Glutamatergic neuron (in vitro differentiated cells): ENCODE data around the gene PRELP. TPM values are rescaled to one million over a fixed set of nuclear protein-coding genes. Genes with fewer than 3 reads are reported as not detected.

Experiments
- DNase-seq: peaks from one replicate; pipeline ENCODE4 v3.0.0; 2022
- H3K27ac Mint-ChIP-seq: one replicate; pipeline ENCODE4 v1.8.0; 2020; ENCODE audit warnings: mild to moderate bottlenecking, mixed read lengths, inconsistent platforms; ENCODE audit not compliant: unreplicated experiment
- H3K27me3 Mint-ChIP-seq: one replicate; pipeline ENCODE4 v1.8.0; 2020; ENCODE audit warnings: mild to moderate bottlenecking, moderate library complexity, mixed read lengths, inconsistent platforms; ENCODE audit not compliant: unreplicated experiment
- H3K36me3 Mint-ChIP-seq: one replicate; pipeline ENCODE4 v1.8.0; 2020; ENCODE audit warnings: mild to moderate bottlenecking, mixed read lengths, inconsistent platforms; ENCODE audit not compliant: unreplicated experiment
- H3K4me1 Mint-ChIP-seq: one replicate; pipeline ENCODE4 v1.8.0; 2020; ENCODE audit warnings: mild to moderate bottlenecking, low read depth, mixed read lengths, inconsistent platforms; ENCODE audit not compliant: unreplicated experiment
- H3K4me3 Mint-ChIP-seq: one replicate; pipeline ENCODE4 v1.8.0; 2020; ENCODE audit warnings: mild to moderate bottlenecking, mixed read lengths, inconsistent platforms; ENCODE audit not compliant: unreplicated experiment
- H3K9me3 Mint-ChIP-seq: one replicate; pipeline ENCODE4 v1.8.0; 2020; ENCODE audit warnings: mild to moderate bottlenecking, moderate library complexity, mixed read lengths, inconsistent platforms; ENCODE audit not compliant: unreplicated experiment
- total RNA-seq: library from RNA; stranded (reverse); fragmentation: NEBNext Ultra II Directional; extraction: Animal tissue kit (Norgen Biotek cat#: 25700); gene quantifications from one replicate; pipeline ENCODE4 v1.2.1, GENCODE V29; 2021; ENCODE audit not compliant: unreplicated experiment
- TF ChIP-seq, protein P1 (sequence below): fragments of 200-600 bp; sonication (generic); IDR thresholded peaks from one replicate; pipeline ENCODE4 v1.5.0; 2021; ENCODE audit not compliant: partially characterized antibody, unreplicated experiment

PRELP gene
- total RNA-seq, 1 donor from 2014 or later: not detected

DNA sequence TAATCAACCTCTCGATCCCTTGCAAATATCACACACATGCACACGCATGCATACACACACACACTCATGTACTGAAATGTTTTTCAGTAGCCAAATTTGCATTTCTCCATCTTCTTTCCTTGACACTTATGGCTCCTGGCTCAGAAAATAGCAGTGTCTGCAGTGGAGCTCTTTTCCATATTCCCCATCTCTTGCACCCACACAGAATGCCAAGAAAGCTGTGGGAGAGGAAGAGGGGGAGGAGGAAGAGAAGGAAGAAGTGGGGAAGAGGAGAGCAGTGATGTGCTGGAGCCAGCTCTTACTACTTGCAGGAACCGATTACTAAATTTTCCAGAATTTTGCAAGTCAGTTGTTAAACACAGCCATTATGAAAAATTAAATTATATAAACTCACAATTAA lies 28.2 kb downstream of the PRELP start:
- Mint-ChIP-seq H3K27ac (no peak overlapping the region), H3K4me1 (peaks cover 18% of the 10 kb centered on the region), H3K36me3 (no peaks in the 10 kb centered on the region), H3K4me3 (no peak overlapping the region), H3K27me3 (peaks cover 12% of the 10 kb centered on the region), H3K9me3 (peaks cover 4% of the 10 kb centered on the region)
- no peak for DNase-seq
- TF ChIP-seq, protein P1, sequence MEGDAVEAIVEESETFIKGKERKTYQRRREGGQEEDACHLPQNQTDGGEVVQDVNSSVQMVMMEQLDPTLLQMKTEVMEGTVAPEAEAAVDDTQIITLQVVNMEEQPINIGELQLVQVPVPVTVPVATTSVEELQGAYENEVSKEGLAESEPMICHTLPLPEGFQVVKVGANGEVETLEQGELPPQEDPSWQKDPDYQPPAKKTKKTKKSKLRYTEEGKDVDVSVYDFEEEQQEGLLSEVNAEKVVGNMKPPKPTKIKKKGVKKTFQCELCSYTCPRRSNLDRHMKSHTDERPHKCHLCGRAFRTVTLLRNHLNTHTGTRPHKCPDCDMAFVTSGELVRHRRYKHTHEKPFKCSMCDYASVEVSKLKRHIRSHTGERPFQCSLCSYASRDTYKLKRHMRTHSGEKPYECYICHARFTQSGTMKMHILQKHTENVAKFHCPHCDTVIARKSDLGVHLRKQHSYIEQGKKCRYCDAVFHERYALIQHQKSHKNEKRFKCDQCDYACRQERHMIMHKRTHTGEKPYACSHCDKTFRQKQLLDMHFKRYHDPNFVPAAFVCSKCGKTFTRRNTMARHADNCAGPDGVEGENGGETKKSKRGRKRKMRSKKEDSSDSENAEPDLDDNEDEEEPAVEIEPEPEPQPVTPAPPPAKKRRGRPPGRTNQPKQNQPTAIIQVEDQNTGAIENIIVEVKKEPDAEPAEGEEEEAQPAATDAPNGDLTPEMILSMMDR: no peak

GRCh38 chr1:203504400-203505250 lies 29.0 kb downstream of the PRELP start:
- Mint-ChIP-seq H3K9me3 (peaks cover 6% of the 10 kb centered on the region), H3K4me1 (peaks cover 21% of the 10 kb centered on the region), H3K27ac (peak overlapping the region; percentile 50), H3K36me3 (no peaks in the 10 kb centered on the region), H3K27me3 (peaks cover 12% of the 10 kb centered on the region), H3K4me3 (no peak overlapping the region)
- TF ChIP-seq, protein P1: peak; percentile 93
- peak; percentile 85 for DNase-seq

- Mint-ChIP-seq H3K4me3 (no peak overlapping the region), H3K27ac (no peak overlapping the region), H3K27me3 (peaks cover 11% of the 10 kb centered on the region), H3K36me3 (no peaks in the 10 kb centered on the region), H3K4me1 (peaks cover 21% of the 10 kb centered on the region), H3K9me3 (peaks cover 6% of the 10 kb centered on the region)
- TF ChIP-seq, protein P1: no peak
- DNase-seq: no peak
These were observed 30.1 kb downstream of the PRELP start for GRCh38 chr1:203505526-203506204.

DNA sequence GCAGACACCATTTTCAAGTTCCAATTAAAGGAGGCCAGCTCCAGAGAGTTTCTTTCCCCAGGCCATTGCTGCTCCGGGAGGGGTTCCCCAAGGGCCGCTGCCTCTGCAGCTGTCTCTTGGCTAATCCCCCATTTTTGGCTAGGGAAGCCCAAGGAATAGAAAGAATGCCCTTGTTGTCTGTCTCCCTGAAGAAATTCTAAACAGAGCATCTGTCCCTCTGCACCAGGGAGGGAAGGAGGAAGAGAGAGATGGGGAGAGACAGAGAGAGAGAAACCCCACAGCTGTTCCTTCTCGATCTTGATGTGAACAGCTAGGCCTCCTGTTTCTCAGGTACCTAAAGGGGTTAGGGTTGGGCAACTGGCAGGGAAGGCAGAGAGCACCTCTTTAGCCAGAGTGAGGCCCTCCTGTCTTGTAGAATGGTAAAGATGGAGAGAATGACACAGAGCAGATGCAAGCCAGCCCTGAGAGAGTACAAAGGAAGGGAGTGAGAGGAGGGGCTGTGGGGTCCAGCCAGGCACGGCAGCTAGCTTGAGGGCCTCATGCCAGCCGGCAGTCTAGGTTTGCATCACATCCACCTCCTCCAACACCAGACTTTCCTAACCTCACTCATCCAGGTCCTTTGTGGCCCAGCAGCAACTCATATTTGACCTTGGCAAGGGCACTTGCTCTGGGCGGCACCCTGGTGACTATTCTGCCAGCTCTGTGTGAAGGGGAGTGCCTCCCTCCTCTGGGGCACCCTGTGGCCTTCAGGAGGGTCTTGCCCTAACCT lies 31.4 kb downstream of the PRELP start:
- DNase-seq: no peak
- Mint-ChIP-seq H3K4me3 (peak overlapping the region; percentile 72), H3K9me3 (peaks cover 4% of the 10 kb centered on the region), H3K4me1 (peaks cover 21% of the 10 kb centered on the region), H3K27me3 (peaks cover 9% of the 10 kb centered on the region), H3K27ac (peak overlapping the region; percentile 93), H3K36me3 (no peaks in the 10 kb centered on the region)
- TF ChIP-seq, protein P1: no peak
